PC-3 (cell line): ENCODE data around the gene SEPTIN2. TPM values are rescaled to one million over a fixed set of nuclear protein-coding genes. Genes with fewer than 3 reads are reported as not detected.

Experiments
- ATAC-seq: fragments of 200-7000 bp; cut with Tn5 transposase; 2 replicates; pipeline ENCODE4 v1.9.1; 2020; ENCODE audit warnings: mild to moderate bottlenecking, moderate library complexity
- BruUV-seq: library from RNA; stranded (reverse); fragments of 400-500 nt; replicated peaks from 2 replicates; lab custom pipeline; 2021; lab: Mats Ljungman, UMichigan
- CTCF ChIA-PET: fragments of 300-600 bp; sonication (Branson Sonifier 250); formaldehyde crosslinking; loops from one replicate; lab custom pipeline; 2022; ENCODE audit warnings: antibody characterized with exemption; lab: Charles Lee
- POLR2A ChIA-PET: fragments of 300-600 bp; sonication (Branson Sonifier 250); formaldehyde crosslinking; loops from one replicate; lab custom pipeline; 2022; ENCODE audit warnings: antibody characterized with exemption; ENCODE audit not compliant: unreplicated experiment; lab: Charles Lee
- DNase-seq: peaks from one replicate; pipeline ENCODE4 v3.0.0-alpha.2; 2015
- H2AFZ ChIP-seq: fragments of 300-600 bp; sonication (generic); 2 replicates; pipeline ENCODE4 v1.6.0; 2016; ENCODE audit warnings: antibody characterized with exemption, low read length
- H3F3A ChIP-seq: fragments of 300-600 bp; sonication (generic); one replicate; pipeline ENCODE4 v1.6.0; 2017; ENCODE audit warnings: antibody characterized with exemption, low read length, control low read depth, mild to moderate bottlenecking; ENCODE audit not compliant: unreplicated experiment
- H3K27ac ChIP-seq: fragments of 300-600 bp; sonication (generic); 2 replicates; pipeline ENCODE4 v1.5.1; 2016; ENCODE audit warnings: mild to moderate bottlenecking, low read length
- H3K27me3 ChIP-seq: fragments of 300-600 bp; sonication (generic); 2 replicates; pipeline ENCODE4 v1.6.1; 2016; ENCODE audit warnings: low read length, mixed read lengths
- H3K36me3 ChIP-seq: fragments of 300-600 bp; sonication (generic); 2 replicates; pipeline ENCODE4 v1.6.1; 2016; ENCODE audit warnings: low read depth, mixed run types, low read length, mixed read lengths
- H3K4me1 ChIP-seq: fragments of 300-600 bp; sonication (generic); 2 replicates; pipeline ENCODE4 v1.5.1; 2016; ENCODE audit warnings: low read length; ENCODE audit not compliant: insufficient read depth
- H3K4me2 ChIP-seq: fragments of 300-600 bp; sonication (generic); 2 replicates; pipeline ENCODE4 v1.6.0; 2016; ENCODE audit warnings: low read length
- H3K4me3 ChIP-seq: fragments of 300-600 bp; sonication (generic); 2 replicates; pipeline ENCODE4 v1.5.1; 2016; ENCODE audit warnings: mild to moderate bottlenecking, low read length, mixed read lengths
- H3K79me2 ChIP-seq: fragments of 300-600 bp; sonication (generic); 2 replicates; pipeline ENCODE4 v1.6.1; 2017; ENCODE audit warnings: low read length, mixed read lengths
- H3K9ac ChIP-seq: fragments of 300-600 bp; sonication (generic); 2 replicates; pipeline ENCODE4 v1.6.0; 2016; ENCODE audit warnings: mild to moderate bottlenecking, low read length
- H3K9me2 ChIP-seq: fragments of 300-600 bp; sonication (generic); replicated peaks from 2 replicates; pipeline ENCODE4 v1.6.1; 2016; ENCODE audit warnings: mixed run types, low read length, mixed read lengths
- H3K9me3 ChIP-seq: fragments of 300-600 bp; sonication (generic); 2 replicates; pipeline ENCODE4 v1.6.1; 2016; ENCODE audit warnings: low read length, mixed read lengths
- H4K20me1 ChIP-seq: fragments of 300-600 bp; sonication (generic); 2 replicates; pipeline ENCODE4 v1.6.1; 2016; ENCODE audit warnings: low read length, mixed read lengths
- EZH2 ChIP-seq: fragments of 300-600 bp; sonication (generic); IDR thresholded peaks from one replicate; pipeline ENCODE4 v1.6.1; 2017; ENCODE audit warnings: antibody characterized with exemption, mild to moderate bottlenecking, low read length; ENCODE audit not compliant: unreplicated experiment
- EZH2phosphoT487 ChIP-seq: fragments of 300-600 bp; sonication (generic); IDR thresholded peaks from 2 replicates; pipeline ENCODE4 v1.6.1; 2018; ENCODE audit warnings: mild to moderate bottlenecking, antibody characterized with exemption, low read length, borderline replicate concordance
- intact Hi-C: fragments of 100-400 bp; cut with micrococcal nuclease; formaldehyde crosslinking; loops from 2 replicates; pipeline ENCODE4 v1.9.0; 2023
- total RNA-seq: library from RNA; depleted of rRNA; stranded (reverse); fragments of >200 nt; gene quantifications from 2 replicates; pipeline ENCODE4 v1.2.3, GENCODE V29; 2014
- TF ChIP-seq, protein P1 (sequence below): fragments of 300-600 bp; sonication (generic); conservative IDR thresholded peaks from 2 replicates; pipeline ENCODE4 v1.5.1; 2017; ENCODE audit warnings: antibody characterized with exemption, low read depth, mild to moderate bottlenecking, low read length

Gene SEPTIN2
- total RNA-seq, 1 experiment from 2014 or later, result 185 TPM

DNA sequence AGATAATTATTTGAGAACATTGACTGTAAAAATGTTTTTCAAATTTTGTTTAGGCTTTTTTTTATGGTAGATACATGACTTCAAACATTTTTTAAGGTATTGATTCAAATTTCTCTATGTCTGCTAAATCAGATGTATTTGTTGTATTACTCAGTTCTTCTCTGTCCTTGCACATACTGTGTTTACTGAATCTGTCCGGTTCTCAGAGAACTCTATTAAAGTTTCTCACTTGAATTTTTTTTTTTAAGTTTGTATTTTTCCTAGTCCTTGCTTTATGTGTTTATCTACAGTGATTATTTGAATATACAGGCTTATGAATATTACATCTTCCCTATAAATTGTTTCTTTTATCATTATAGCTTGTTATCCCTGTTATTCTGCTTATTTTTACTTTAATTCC is 5.3 kb downstream of the SEPTIN2 start:
- TF ChIP-seq EZH2, result no peak
- TF ChIP-seq EZH2phosphoT487, result no peak
- TF ChIP-seq, protein P1, sequence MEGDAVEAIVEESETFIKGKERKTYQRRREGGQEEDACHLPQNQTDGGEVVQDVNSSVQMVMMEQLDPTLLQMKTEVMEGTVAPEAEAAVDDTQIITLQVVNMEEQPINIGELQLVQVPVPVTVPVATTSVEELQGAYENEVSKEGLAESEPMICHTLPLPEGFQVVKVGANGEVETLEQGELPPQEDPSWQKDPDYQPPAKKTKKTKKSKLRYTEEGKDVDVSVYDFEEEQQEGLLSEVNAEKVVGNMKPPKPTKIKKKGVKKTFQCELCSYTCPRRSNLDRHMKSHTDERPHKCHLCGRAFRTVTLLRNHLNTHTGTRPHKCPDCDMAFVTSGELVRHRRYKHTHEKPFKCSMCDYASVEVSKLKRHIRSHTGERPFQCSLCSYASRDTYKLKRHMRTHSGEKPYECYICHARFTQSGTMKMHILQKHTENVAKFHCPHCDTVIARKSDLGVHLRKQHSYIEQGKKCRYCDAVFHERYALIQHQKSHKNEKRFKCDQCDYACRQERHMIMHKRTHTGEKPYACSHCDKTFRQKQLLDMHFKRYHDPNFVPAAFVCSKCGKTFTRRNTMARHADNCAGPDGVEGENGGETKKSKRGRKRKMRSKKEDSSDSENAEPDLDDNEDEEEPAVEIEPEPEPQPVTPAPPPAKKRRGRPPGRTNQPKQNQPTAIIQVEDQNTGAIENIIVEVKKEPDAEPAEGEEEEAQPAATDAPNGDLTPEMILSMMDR, result no peak
- Histone ChIP-seq H3K9me2 (no peaks in the 10 kb centered on the region), H2AFZ (no peak overlapping the region), H4K20me1 (peaks cover 47% of the 10 kb centered on the region), H3F3A (no peaks in the 10 kb centered on the region), H3K4me2 (no peak overlapping the region), H3K4me3 (no peak overlapping the region), H3K9ac (no peak overlapping the region), H3K4me1 (peaks cover 31% of the 10 kb centered on the region), H3K79me2 (peaks cover 97% of the 10 kb centered on the region), H3K36me3 (peaks cover 22% of the 10 kb centered on the region), H3K9me3 (no peaks in the 10 kb centered on the region), H3K27me3 (no peaks in the 10 kb centered on the region), H3K27ac (no peak overlapping the region)
- BruUV-seq, result no TSS peak
- ATAC-seq (no peak), DNase-seq (no peak)
- CTCF ChIA-PET, result no interaction called here
- intact Hi-C loops, result no loop called here
- POLR2A ChIA-PET, result no interaction called here

DNA sequence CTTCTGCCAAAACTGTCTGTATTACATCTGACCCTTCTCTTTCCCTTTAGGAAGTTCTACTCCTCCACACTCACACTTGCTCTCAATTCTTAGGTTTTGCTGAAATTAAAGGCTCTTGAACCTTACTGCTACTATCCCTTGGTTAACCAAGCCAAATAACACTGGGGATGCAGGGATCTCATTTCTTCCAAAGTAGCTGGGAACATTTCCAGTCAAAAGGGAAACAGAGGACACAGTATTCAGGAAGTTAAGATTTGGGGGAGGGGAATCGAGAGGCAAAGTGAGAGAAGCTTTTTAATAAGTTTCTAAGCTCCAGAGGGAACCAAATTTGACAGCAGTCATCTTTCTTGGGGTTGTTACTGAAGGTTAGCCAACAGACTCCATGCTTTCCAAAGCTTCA is 6.2 kb downstream of the SEPTIN2 start:
- Histone ChIP-seq H3K4me1 (peaks cover 29% of the 10 kb centered on the region), H3K9me3 (no peaks in the 10 kb centered on the region), H3K9ac (no peak overlapping the region), H3K27me3 (no peaks in the 10 kb centered on the region), H4K20me1 (peaks cover 41% of the 10 kb centered on the region), H3K27ac (no peak overlapping the region), H3K4me3 (no peak overlapping the region), H3K4me2 (no peak overlapping the region), H3K36me3 (peaks cover 26% of the 10 kb centered on the region), H2AFZ (no peak overlapping the region), H3K9me2 (no peaks in the 10 kb centered on the region), H3K79me2 (peaks cover 89% of the 10 kb centered on the region), H3F3A (no peaks in the 10 kb centered on the region)
- no peak for DNase-seq
- ChIA-PET CTCF (no interaction called here), POLR2A (no interaction called here)
- ATAC-seq, result no peak
- no TSS peak for BruUV-seq
- intact Hi-C loops, result no loop called here
- TF ChIP-seq EZH2phosphoT487 (no peak), EZH2 (no peak)
- TF ChIP-seq, protein P1, result no peak

DNA sequence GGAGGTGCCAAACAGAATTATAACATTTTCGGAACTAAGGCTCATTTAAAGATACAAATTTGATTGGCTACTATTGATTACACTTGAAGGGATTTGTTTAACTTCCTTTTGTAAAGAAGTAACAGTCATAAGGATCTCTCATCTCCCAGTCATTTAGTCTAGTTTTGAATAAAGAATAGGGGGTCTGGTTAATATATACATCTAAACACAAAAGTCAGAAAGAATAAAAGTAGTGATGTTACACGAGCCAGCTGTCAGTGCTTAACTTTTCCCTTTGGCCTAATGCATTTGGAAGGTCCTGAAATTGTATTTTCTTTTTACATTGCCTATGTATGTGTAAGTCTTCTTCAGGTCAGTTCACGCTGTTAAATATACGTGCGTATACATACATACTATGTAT is 8.1 kb downstream of the SEPTIN2 start:
- Histone ChIP-seq H3F3A (no peaks in the 10 kb centered on the region), H3K4me2 (no peak overlapping the region), H3K9ac (no peak overlapping the region), H3K4me3 (no peak overlapping the region), H3K36me3 (peaks cover 34% of the 10 kb centered on the region), H3K9me3 (no peaks in the 10 kb centered on the region), H4K20me1 (peaks cover 24% of the 10 kb centered on the region), H3K27ac (no peak overlapping the region), H3K4me1 (peaks cover 12% of the 10 kb centered on the region; the same call in 1 of the 2 replicates), H2AFZ (no peak overlapping the region), H3K79me2 (peaks cover 77% of the 10 kb centered on the region), H3K9me2 (no peaks in the 10 kb centered on the region), H3K27me3 (no peaks in the 10 kb centered on the region)
- POLR2A ChIA-PET, result no interaction called here
- intact Hi-C loops, result no loop called here
- CTCF ChIA-PET, result no interaction called here
- DNase-seq (no peak), ATAC-seq (no peak)
- TF ChIP-seq EZH2, result no peak
- no peak for TF ChIP-seq EZH2phosphoT487
- TF ChIP-seq, protein P1, result no peak
- no TSS peak for BruUV-seq
